K562 (cell line): ENCODE measurements around the gene NOL11. TPM values are rescaled to one million over a fixed set of nuclear protein-coding genes. Genes with fewer than 3 reads are reported as not detected.

Source experiments
- ATF2 ChIP-seq: sonication (generic); formaldehyde crosslinking; IDR thresholded peaks from 2 replicates; pipeline ENCODE4 v1.8.1; 2022; ENCODE audit warnings: missing genetic modification reagents
- ETS2 ChIP-seq: IDR thresholded peaks from 2 replicates; pipeline ENCODE4 v1.6.1; 2016; ENCODE audit warnings: borderline replicate concordance, missing genetic modification characterization, mild to moderate bottlenecking, moderate library complexity, missing compliant biosample characterization; ENCODE audit not compliant: poor library complexity, severe bottlenecking
- LEF1 ChIP-seq: fragments of 450-650 bp; IDR thresholded peaks from 2 replicates; pipeline ENCODE4 v1.6.1; 2016; ENCODE audit warnings: mild to moderate bottlenecking
- NCOR1 ChIP-seq: fragments of 450-650 bp; IDR thresholded peaks from 2 replicates; pipeline ENCODE4 v1.6.1; 2016; ENCODE audit warnings: mild to moderate bottlenecking, moderate library complexity
- POU5F1 ChIP-seq: fragments of 150-350 bp; IDR thresholded peaks from 2 replicates; pipeline ENCODE4 v1.6.1; 2014; ENCODE audit warnings: borderline replicate concordance, low read length, low read depth, mild to moderate bottlenecking; ENCODE audit not compliant: partially characterized antibody
- SIN3B ChIP-seq: fragments of 450-650 bp; IDR thresholded peaks from 2 replicates; pipeline ENCODE4 v1.6.1; 2017; ENCODE audit warnings: low read depth, mild to moderate bottlenecking, moderate library complexity
- SMARCA4 ChIP-seq: fragments of 450-650 bp; IDR thresholded peaks from 2 replicates; pipeline ENCODE4 v1.6.1; 2016
- SRSF1 ChIP-seq: fragments of 200-400 bp; formaldehyde crosslinking; IDR thresholded peaks from 2 replicates; pipeline ENCODE4 v1.6.1; 2017; ENCODE audit warnings: mild to moderate bottlenecking, low read depth, low read length, moderate library complexity
- ZBTB17 ChIP-seq: fragments of 450-650 bp; formaldehyde crosslinking; IDR thresholded peaks from 2 replicates; pipeline ENCODE4 v1.4.0; 2020; ENCODE audit warnings: mild to moderate bottlenecking
- ZNF398 ChIP-seq: fragments of 250-450 bp; sonication (Bioruptor Pico); IDR thresholded peaks from 2 replicates; pipeline ENCODE4 v1.8.0; 2021; ENCODE audit warnings: moderate library complexity, mild to moderate bottlenecking, inconsistent platforms
- ZNF431 ChIP-seq: sonication (generic); formaldehyde crosslinking; IDR thresholded peaks from 2 replicates; pipeline ENCODE4 v1.8.0; 2022; ENCODE audit warnings: mild to moderate bottlenecking, missing genetic modification reagents
- ZNF511 ChIP-seq: sonication (generic); formaldehyde crosslinking; IDR thresholded peaks from 2 replicates; pipeline ENCODE4 v1.8.0; 2022; ENCODE audit warnings: mild to moderate bottlenecking, missing genetic modification reagents
- polyA plus RNA-seq, 8 experiments: library from polyadenylated mRNA; depleted of rRNA in 4 of 8; stranded (reverse) in 5 of 8; unstranded in 3 of 8; fragments of >200 nt; fragmentation: Nextera tagmentation in 2 of 8; fragmentation: Illumina TruSeq in 1 of 8; extraction: Ambion mirVana in 2 of 8; extraction: Trizol in 1 of 8; gene quantifications; 2 replicates each; pipeline versions ENCODE4 v1.2.1 to v1.2.3, GENCODE V29; 2011 to 2014; ENCODE audit warnings: inconsistent platforms in 1 of 8, missing spikeins in 1 of 8
- total RNA-seq, 7 experiments: library from RNA; depleted of rRNA in 6 of 7; stranded (reverse); fragments of >200 nt in 6 of 7; fragmentation: Illumina TruSeq in 2 of 7; extraction: Trizol in 2 of 7; gene quantifications; 2 replicates each; pipeline versions ENCODE4 v1.2.1 to v1.2.3, GENCODE V29; 2011 to 2021; ENCODE audit warnings: low replicate concordance in 1 of 7
- TF ChIP-seq, protein P1 (sequence below): fragments of 250-450 bp; sonication (Bioruptor Pico); IDR thresholded peaks from 2 replicates; pipeline ENCODE4 v1.4.0; 2020; ENCODE audit warnings: mild to moderate bottlenecking, moderate library complexity

The NOL11 gene
- total and polyA plus RNA-seq, 9 of the 15 experiments (the other 6 are each of a cell fraction or from before 2014, with no cell fraction given), result 61.1 to 175 (median 121) TPM

DNA sequence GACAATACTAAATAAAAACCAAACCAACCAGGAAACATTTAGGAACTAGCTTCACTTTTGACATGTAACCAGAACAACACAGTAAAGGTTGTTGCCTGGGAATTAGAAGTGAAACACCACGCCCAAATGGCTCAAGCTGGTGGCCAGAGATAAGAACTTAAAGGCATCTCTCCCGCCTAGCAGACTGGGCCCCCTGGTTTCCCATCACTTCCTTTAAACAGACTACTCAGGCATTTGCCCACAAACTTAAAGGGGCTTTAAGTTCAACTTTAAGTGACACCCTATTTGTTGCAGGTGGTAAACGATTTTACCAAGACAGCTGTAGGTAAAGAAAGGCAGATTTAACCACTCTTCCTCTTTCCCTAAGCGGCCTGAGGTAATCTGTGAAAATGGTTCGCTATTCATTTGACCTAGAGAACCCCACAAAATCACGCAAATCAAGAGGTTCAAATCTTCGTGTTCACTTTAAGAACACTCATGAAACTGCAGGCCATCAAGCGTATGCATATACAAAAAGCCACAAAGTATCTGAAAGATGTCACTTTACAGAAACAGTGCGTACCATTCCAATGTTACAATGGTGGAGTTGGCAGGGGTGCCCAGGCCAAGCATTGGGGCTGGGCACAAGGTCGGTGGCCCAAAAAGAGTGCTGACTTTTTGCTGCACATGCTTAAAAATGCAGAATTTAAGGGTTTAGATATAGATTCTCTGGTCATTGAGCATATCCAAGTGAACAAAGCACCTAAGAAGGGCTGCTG, 66.8 kb downstream of the NOL11 start (continued):
- TF ChIP-seq ATF2, result no peak
- peak; percentile 95 for TF ChIP-seq SMARCA4
- 0 out of 2 replicates have a peak, but pooled peaks have one; percentile 36 for TF ChIP-seq ZBTB17
- TF ChIP-seq ZNF431 (CRISPR knock-in tag), result no peak
- TF ChIP-seq ETS2 (tag), result no peak
- TF ChIP-seq LEF1, result peak; percentile 100
- TF ChIP-seq, protein P1, sequence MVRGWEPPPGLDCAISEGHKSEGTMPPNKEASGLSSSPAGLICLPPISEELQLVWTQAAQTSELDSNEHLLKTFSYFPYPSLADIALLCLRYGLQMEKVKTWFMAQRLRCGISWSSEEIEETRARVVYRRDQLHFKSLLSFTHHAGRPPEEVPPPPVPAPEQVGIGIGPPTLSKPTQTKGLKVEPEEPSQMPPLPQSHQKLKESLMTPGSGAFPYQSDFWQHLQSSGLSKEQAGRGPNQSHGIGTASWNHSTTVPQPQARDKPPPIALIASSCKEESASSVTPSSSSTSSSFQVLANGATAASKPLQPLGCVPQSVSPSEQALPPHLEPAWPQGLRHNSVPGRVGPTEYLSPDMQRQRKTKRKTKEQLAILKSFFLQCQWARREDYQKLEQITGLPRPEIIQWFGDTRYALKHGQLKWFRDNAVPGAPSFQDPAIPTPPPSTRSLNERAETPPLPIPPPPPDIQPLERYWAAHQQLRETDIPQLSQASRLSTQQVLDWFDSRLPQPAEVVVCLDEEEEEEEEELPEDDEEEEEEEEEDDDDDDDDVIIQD (CRISPR knock-in tag), result no peak
- no peak for TF ChIP-seq POU5F1
- no peak for TF ChIP-seq ZNF511 (CRISPR knock-in tag)
- no peak for TF ChIP-seq SRSF1
- TF ChIP-seq ZNF398 (CRISPR knock-in tag), result no peak
- TF ChIP-seq SIN3B, result no peak
- peak; percentile 92 for TF ChIP-seq NCOR1
